Mesothelial cell of epicardium (in vitro differentiated cells): ENCODE results near the gene THBS4. TPM values are rescaled to one million over a fixed set of nuclear protein-coding genes. Genes with fewer than 3 reads are reported as not detected.

Source experiments
- DNase-seq, 2 experiments: peaks; one replicate each; pipeline ENCODE4 v3.0.0; 2021; ENCODE audit warnings: low spot score in 2 of 2; ENCODE audit not compliant: unreplicated experiment in 2 of 2
- H3K27ac Mint-ChIP-seq: 2 replicates; pipeline ENCODE4 v1.8.0; 2021; ENCODE audit warnings: mixed read lengths
- H3K27me3 Mint-ChIP-seq: 2 replicates; pipeline ENCODE4 v1.8.0; 2021; ENCODE audit warnings: low read depth, mixed read lengths
- H3K36me3 Mint-ChIP-seq: 2 replicates; pipeline ENCODE4 v1.8.0; 2021; ENCODE audit warnings: mixed read lengths
- H3K4me1 Mint-ChIP-seq: 2 replicates; pipeline ENCODE4 v1.8.0; 2021; ENCODE audit warnings: mixed read lengths
- H3K4me3 Mint-ChIP-seq: 2 replicates; pipeline ENCODE4 v1.8.0; 2021; ENCODE audit warnings: mild to moderate bottlenecking, moderate library complexity, mixed read lengths
- H3K9me3 Mint-ChIP-seq: 2 replicates; pipeline ENCODE4 v1.8.0; 2021; ENCODE audit warnings: mixed read lengths
- CTCF ChIP-seq: fragments of 200-600 bp; sonication (generic); IDR thresholded peaks from one replicate; pipeline ENCODE4 v1.5.0; 2021; ENCODE audit warnings: antibody characterized with exemption; ENCODE audit not compliant: unreplicated experiment
- total RNA-seq: library from RNA; stranded (reverse); gene quantifications from 3 replicates; pipeline ENCODE4 v1.2.1, GENCODE V29; 2021

Gene THBS4
- total RNA-seq, 1 donor from 2014 or later: 17.3 TPM

GRCh38 chr5:80026841-80027240, 8.3 kb upstream of the THBS4 start:
- Mint-ChIP-seq H3K4me1 (no peaks in the 10 kb centered on the region), H3K27ac (no peak overlapping the region), H3K9me3 (no peaks in the 10 kb centered on the region), H3K36me3 (no peaks in the 10 kb centered on the region), H3K4me3 (no peak overlapping the region), H3K27me3 (peaks cover 31% of the 10 kb centered on the region)
- no peak for TF ChIP-seq CTCF
- DNase-seq: no peak

- peaks cover 55% of the 10 kb centered on the region for H3K27me3 Mint-ChIP-seq
- H3K4me1 Mint-ChIP-seq: peaks cover 2% of the 10 kb centered on the region
- no peak for TF ChIP-seq CTCF
- no peaks in the 10 kb centered on the region for H3K36me3 Mint-ChIP-seq
- H3K9me3 Mint-ChIP-seq: no peaks in the 10 kb centered on the region
- no peak overlapping the region for H3K4me3 Mint-ChIP-seq
- DNase-seq: no peak
- H3K27ac Mint-ChIP-seq: no peak overlapping the region
Measured at GRCh38 chr5:80031109-80031508, 4.0 kb upstream of the THBS4 start.

GRCh38 chr5:80033513-80033912, 1.6 kb upstream of the THBS4 start:
- DNase-seq: no peak
- TF ChIP-seq CTCF: no peak
- no peaks in the 10 kb centered on the region for H3K36me3 Mint-ChIP-seq
- H3K27ac Mint-ChIP-seq: no peak overlapping the region
- no peak overlapping the region for H3K4me3 Mint-ChIP-seq
- H3K4me1 Mint-ChIP-seq: peaks cover 2% of the 10 kb centered on the region
- no peaks in the 10 kb centered on the region for H3K9me3 Mint-ChIP-seq
- H3K27me3 Mint-ChIP-seq: peaks cover 65% of the 10 kb centered on the region

GRCh38 chr5:80034559-80034958, 589 bp upstream of the THBS4 start:
- Mint-ChIP-seq H3K27ac (no peak overlapping the region), H3K4me3 (peak overlapping the region; percentile 67), H3K4me1 (peaks cover 2% of the 10 kb centered on the region), H3K36me3 (no peaks in the 10 kb centered on the region), H3K9me3 (no peaks in the 10 kb centered on the region), H3K27me3 (peaks cover 70% of the 10 kb centered on the region)
- no peak for DNase-seq
- no peak for TF ChIP-seq CTCF

- Mint-ChIP-seq H3K27ac (no peak overlapping the region), H3K4me3 (peak overlapping the region; percentile 60), H3K27me3 (peaks cover 77% of the 10 kb centered on the region), H3K36me3 (no peaks in the 10 kb centered on the region), H3K4me1 (peaks cover 2% of the 10 kb centered on the region), H3K9me3 (no peaks in the 10 kb centered on the region)
- no peak for DNase-seq
- TF ChIP-seq CTCF: no peak
Measured at GRCh38 chr5:80035839-80036238, 691 bp downstream of the THBS4 start.

- H3K4me3 Mint-ChIP-seq: no peak overlapping the region
- no peak for TF ChIP-seq CTCF
- H3K27ac Mint-ChIP-seq: no peak overlapping the region
- H3K9me3 Mint-ChIP-seq: no peaks in the 10 kb centered on the region
- no peak for DNase-seq
- peaks cover 71% of the 10 kb centered on the region for H3K27me3 Mint-ChIP-seq
- H3K36me3 Mint-ChIP-seq: no peaks in the 10 kb centered on the region
- peaks cover 4% of the 10 kb centered on the region for H3K4me1 Mint-ChIP-seq
Measured at GRCh38 chr5:80036615-80037014, 1.5 kb downstream of the THBS4 start.
